Coronary artery (tissue), 2 donors: Measurements from ENCODE around the gene TRAPPC6A.

ENCODE experiments used
- DNase-seq: peaks from one replicate; pipeline ENCODE4 v3.0.0-alpha.2; 2017; ENCODE audit warnings: low spot score
- H3K27ac ChIP-seq, 2 donors: fragments of 200-600 bp; sonication (generic); one replicate each; pipeline ENCODE4 v1.5.1; 2016 to 2019
- H3K4me3 ChIP-seq: fragments of 200-600 bp; sonication (generic); 2 replicates; pipeline ENCODE4 v1.5.1; 2016; ENCODE audit warnings: mild to moderate bottlenecking, moderate library complexity
- TF ChIP-seq, protein P1 (sequence below): fragments of 200-600 bp; sonication (generic); IDR thresholded peaks from one replicate; pipeline ENCODE4 v1.5.1; 2019; ENCODE audit warnings: antibody characterized with exemption

TRAPPC6A gene

GRCh38 chr19:45178262-45179071, 430 bp upstream of the TRAPPC6A start, which contains the start of gene BLOC1S3:
Gene BLOC1S3 (plus strand): TSS chr19:45178784. CDS start chr19:45179297, 513 bp downstream.
- TF ChIP-seq, protein P1, sequence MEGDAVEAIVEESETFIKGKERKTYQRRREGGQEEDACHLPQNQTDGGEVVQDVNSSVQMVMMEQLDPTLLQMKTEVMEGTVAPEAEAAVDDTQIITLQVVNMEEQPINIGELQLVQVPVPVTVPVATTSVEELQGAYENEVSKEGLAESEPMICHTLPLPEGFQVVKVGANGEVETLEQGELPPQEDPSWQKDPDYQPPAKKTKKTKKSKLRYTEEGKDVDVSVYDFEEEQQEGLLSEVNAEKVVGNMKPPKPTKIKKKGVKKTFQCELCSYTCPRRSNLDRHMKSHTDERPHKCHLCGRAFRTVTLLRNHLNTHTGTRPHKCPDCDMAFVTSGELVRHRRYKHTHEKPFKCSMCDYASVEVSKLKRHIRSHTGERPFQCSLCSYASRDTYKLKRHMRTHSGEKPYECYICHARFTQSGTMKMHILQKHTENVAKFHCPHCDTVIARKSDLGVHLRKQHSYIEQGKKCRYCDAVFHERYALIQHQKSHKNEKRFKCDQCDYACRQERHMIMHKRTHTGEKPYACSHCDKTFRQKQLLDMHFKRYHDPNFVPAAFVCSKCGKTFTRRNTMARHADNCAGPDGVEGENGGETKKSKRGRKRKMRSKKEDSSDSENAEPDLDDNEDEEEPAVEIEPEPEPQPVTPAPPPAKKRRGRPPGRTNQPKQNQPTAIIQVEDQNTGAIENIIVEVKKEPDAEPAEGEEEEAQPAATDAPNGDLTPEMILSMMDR, result no peak
- peak within 1 kb of the TSS; percentile 78 for H3K4me3 ChIP-seq
- peak; percentile 100 for DNase-seq
- peak within 1 kb of the TSS; percentile 93 to 96 for H3K27ac ChIP-seq

DNA sequence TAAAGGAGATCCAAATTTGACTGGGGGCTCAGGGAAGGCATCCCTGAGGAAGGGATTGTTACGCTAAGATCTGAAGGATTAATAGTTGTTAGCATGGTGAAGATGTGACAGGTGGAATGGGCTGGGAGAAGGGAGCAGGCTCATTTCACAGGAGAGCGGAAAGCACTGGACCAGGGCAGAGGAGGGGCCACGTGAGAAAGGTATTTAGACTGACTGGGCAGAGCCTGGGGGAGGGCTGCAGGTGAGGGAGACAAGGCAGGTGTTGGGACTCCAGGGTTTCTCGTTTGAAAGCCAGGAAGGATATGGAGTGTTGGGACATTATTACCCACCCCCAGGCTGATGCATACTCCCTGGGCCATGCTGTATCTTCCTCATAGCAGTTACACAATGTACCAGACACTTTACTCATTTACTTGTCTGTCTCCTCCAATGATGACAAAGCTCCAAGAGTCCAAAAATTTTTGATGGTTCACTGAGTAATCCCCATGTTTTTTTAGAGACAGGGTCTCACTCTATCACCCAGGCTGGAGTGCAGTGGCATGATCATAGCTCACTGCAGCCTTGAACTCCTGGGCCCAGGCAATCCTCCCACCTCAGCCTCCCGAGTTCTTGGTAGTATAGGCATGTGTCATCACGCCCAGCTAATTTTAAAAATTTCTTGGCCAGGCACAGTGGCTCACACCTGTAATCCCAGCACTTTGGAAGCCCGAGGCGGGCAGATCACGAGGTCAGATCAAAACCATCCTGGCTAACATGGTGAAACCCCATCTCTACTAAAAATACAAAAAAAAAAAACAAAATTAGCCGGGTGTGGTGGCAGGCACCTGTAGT, 2.3 kb downstream of the TRAPPC6A start:
- Histone ChIP-seq H3K27ac (no peak overlapping the region), H3K4me3 (no peak overlapping the region)
- TF ChIP-seq, protein P1, result no peak
- DNase-seq, result no peak

GRCh38 chr19:45173816-45174215, 4.2 kb downstream of the TRAPPC6A start:
- Histone ChIP-seq H3K4me3 (no peak overlapping the region), H3K27ac (no peak overlapping the region)
- DNase-seq, result no peak
- TF ChIP-seq, protein P1, result no peak

GRCh38 chr19:45172611-45173208, 5.3 kb downstream of the TRAPPC6A start:
- Histone ChIP-seq H3K4me3 (no peak overlapping the region), H3K27ac (peak overlapping the region in 1 of 2 donors; percentile 35)
- TF ChIP-seq, protein P1, result no peak
- no peak for DNase-seq

DNA sequence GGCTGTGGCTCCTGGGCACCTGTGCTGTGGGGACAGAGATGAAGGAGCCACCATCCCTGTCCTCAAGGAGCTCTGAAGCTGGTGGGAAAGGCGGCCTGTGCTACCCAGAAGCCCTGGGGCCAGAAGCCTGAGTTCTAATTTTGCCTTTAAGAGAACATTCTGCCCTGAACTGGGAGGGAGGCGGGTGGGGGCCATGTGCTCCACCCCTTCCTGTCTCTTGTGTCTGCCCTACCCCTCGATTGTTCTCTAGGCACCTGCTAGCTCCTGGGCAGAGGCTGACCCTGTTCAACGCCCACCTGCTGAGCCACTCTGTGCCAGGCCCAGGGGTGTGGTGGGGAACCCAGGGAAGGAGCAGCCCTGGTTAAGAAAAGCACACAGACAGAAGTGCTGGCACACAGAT, 5.9 kb downstream of the TRAPPC6A start:
- DNase-seq, result no peak
- Histone ChIP-seq H3K4me3 (no peak overlapping the region), H3K27ac (peak overlapping the region in 1 of 2 donors; percentile 35)
- TF ChIP-seq, protein P1, result no peak

- Histone ChIP-seq H3K4me3 (no peak overlapping the region), H3K27ac (no peak overlapping the region)
- TF ChIP-seq, protein P1, result no peak
- no peak for DNase-seq
Measured at GRCh38 chr19:45171211-45171623, 6.8 kb downstream of the TRAPPC6A start.
